ENCODE measurements around the gene DEAF1.
A peak's percentile ranks its signal among the peaks of the same experiment; 100 is the strongest.

The DEAF1 gene

GRCh38 chr11:623999-624704, 70.9 kb downstream of the DEAF1 start:
- DNase-seq, result no peak

GRCh38 chr11:623349-623869, 71.6 kb downstream of the DEAF1 start:
- DNase-seq, result no peak

- DNase-seq, result no peak
These were observed 73.2 kb downstream of the DEAF1 start for GRCh38 chr11:621838-622237.

- DNase-seq, result no peak
These were observed 73.8 kb downstream of the DEAF1 start for GRCh38 chr11:620935-621814.

- no peak for DNase-seq
These were observed 74.8 kb downstream of the DEAF1 start for GRCh38 chr11:620201-620600.

GRCh38 chr11:619628-620050, 75.4 kb downstream of the DEAF1 start:
- no peak for DNase-seq

- DNase-seq, result no peak
These were observed 76.0 kb downstream of the DEAF1 start for GRCh38 chr11:618856-619627.

- no peak for DNase-seq
These were observed 76.9 kb downstream of the DEAF1 start for GRCh38 chr11:617912-618682.

GRCh38 chr11:617199-617911, 77.7 kb downstream of the DEAF1 start:
- no peak for DNase-seq

- no peak for DNase-seq
These were observed 78.5 kb downstream of the DEAF1 start for GRCh38 chr11:616320-617198.

GRCh38 chr11:615504-616319, 79.3 kb downstream of the DEAF1 start, which contains the start of gene IRF7:
Gene IRF7 (minus strand): TSS chr11:615950. CDS start chr11:615364, 586 bp downstream.
- DNase-seq, result peak; percentile 76 to 78

GRCh38 chr11:614623-615503, 80.2 kb downstream of the DEAF1 start:
- no peak for DNase-seq

- DNase-seq, result no peak
These were observed 80.9 kb downstream of the DEAF1 start for GRCh38 chr11:614021-614622.

GRCh38 chr11:613369-613968, 81.6 kb downstream of the DEAF1 start:
- peak; percentile 81 to 85 for DNase-seq

- no peak for DNase-seq
These were observed 82.1 kb downstream of the DEAF1 start for GRCh38 chr11:612961-613300.

GRCh38 chr11:612201-612960, 82.6 kb downstream of the DEAF1 start:
- DNase-seq, result no peak
